ENCODE results near the gene AKAP10. TPM values are rescaled to one million over a fixed set of nuclear protein-coding genes. Genes with fewer than 3 reads are reported as not detected.
"Not testable (repeated sequence)": the region's sequence is repeated elsewhere in the genome, so short reads cannot be mapped to it uniquely, and the experiment has no call there.

The AKAP10 gene
- total RNA-seq, 2 donors from 2014 or later, result 38.8 to 64.1 TPM

- not testable (repeated sequence) for H3K4me3 Mint-ChIP-seq; H3K27me3 Mint-ChIP-seq; H3K9me3 Mint-ChIP-seq; ATAC-seq (replicated peaks); H3K27ac Mint-ChIP-seq
- peaks cover 21% of the 10 kb centered on the region for H3K4me1 Mint-ChIP-seq
- H3K36me3 Mint-ChIP-seq (ENCODE audit: low read depth), result peaks cover 77% of the 10 kb centered on the region
Measured at GRCh38 chr17:19950624-19951195, 26.9 kb downstream of the AKAP10 start.

- H3K4me1 Mint-ChIP-seq, result peaks cover 26% of the 10 kb centered on the region
- H3K36me3 Mint-ChIP-seq (ENCODE audit: low read depth), result peaks cover 77% of the 10 kb centered on the region
- peak overlapping the region; percentile 84 for H3K27ac Mint-ChIP-seq
- peak overlapping the region; percentile 1 for H3K4me3 Mint-ChIP-seq
- no peaks in the 10 kb centered on the region for H3K9me3 Mint-ChIP-seq
- ATAC-seq (replicated peaks), result no peak
- H3K27me3 Mint-ChIP-seq, result no peaks in the 10 kb centered on the region
Measured at GRCh38 chr17:19948116-19948943, 29.3 kb downstream of the AKAP10 start.

DNA sequence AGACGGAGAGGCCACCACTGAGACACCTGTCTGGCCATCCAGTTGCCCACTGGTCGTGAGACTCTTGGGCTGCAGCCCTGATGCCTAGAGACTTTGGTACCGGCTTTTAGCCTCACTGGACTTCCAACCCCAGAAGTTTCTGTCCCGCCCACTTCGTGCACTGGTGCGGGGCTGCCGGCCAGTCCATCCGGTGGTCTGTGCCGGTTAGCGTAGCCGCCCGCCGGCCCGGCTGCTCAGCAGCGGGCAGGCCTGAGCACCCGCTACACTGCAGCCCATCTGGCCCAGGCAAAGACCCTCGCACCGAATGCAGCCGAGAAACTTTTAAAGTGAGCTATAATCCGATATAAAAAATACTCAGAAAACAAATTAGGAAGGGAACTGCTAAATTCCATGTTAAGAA is 30.7 kb downstream of the AKAP10 start:
- ATAC-seq (replicated peaks), result no peak
- Mint-ChIP-seq H3K9me3 (no peaks in the 10 kb centered on the region), H3K27ac (no peak overlapping the region), H3K27me3 (no peaks in the 10 kb centered on the region), H3K4me1 (peaks cover 26% of the 10 kb centered on the region), H3K36me3 (ENCODE audit: low read depth) (peaks cover 79% of the 10 kb centered on the region), H3K4me3 (no peak overlapping the region)

GRCh38 chr17:19945009-19945626 is 32.5 kb downstream of the AKAP10 start:
- peaks cover 90% of the 10 kb centered on the region for H3K36me3 Mint-ChIP-seq (ENCODE audit: low read depth)
- H3K4me1 Mint-ChIP-seq, result peaks cover 26% of the 10 kb centered on the region
- no peaks in the 10 kb centered on the region for H3K27me3 Mint-ChIP-seq
- H3K4me3 Mint-ChIP-seq, result no peak overlapping the region
- no peak for ATAC-seq (replicated peaks)
- H3K9me3 Mint-ChIP-seq, result no peaks in the 10 kb centered on the region
- no peak overlapping the region for H3K27ac Mint-ChIP-seq

DNA sequence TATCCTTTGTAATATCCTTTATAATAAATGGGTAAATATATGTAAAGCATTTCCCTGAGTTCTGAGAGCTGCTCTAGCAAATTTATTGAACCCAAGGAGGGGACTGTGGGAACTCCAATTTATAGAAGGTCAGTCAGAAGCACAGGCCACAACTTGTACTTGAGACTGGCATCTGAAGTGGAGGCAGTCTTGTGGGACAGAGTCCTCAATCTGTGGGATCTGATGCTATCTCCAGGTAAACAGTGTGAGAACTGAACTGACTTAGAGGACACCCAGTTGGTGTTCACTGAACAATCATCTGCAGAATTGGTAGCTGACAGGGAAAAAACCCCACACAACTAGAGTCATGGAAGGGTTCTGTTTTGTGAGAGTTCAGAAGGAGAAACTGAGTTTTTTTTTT is 34.0 kb downstream of the AKAP10 start:
- no peaks in the 10 kb centered on the region for H3K9me3 Mint-ChIP-seq
- no peak for ATAC-seq (replicated peaks)
- H3K4me3 Mint-ChIP-seq, result no peak overlapping the region
- H3K4me1 Mint-ChIP-seq, result peaks cover 28% of the 10 kb centered on the region
- no peaks in the 10 kb centered on the region for H3K27me3 Mint-ChIP-seq
- peaks cover 96% of the 10 kb centered on the region for H3K36me3 Mint-ChIP-seq (ENCODE audit: low read depth)
- peak overlapping the region; percentile 1 for H3K27ac Mint-ChIP-seq

- Mint-ChIP-seq H3K27ac (peak overlapping the region; percentile 73), H3K9me3 (no peaks in the 10 kb centered on the region), H3K36me3 (ENCODE audit: low read depth) (peaks cover 96% of the 10 kb centered on the region), H3K4me3 (no peak overlapping the region), H3K4me1 (peaks cover 22% of the 10 kb centered on the region), H3K27me3 (no peaks in the 10 kb centered on the region)
- no peak for ATAC-seq (replicated peaks)
Measured at GRCh38 chr17:19943026-19943425, 34.6 kb downstream of the AKAP10 start.

- H3K27me3 Mint-ChIP-seq, result no peaks in the 10 kb centered on the region
- H3K9me3 Mint-ChIP-seq, result no peaks in the 10 kb centered on the region
- peaks cover 97% of the 10 kb centered on the region for H3K36me3 Mint-ChIP-seq (ENCODE audit: low read depth)
- no peak overlapping the region for H3K4me3 Mint-ChIP-seq
- ATAC-seq (replicated peaks), result no peak
- H3K27ac Mint-ChIP-seq, result no peak overlapping the region
- peaks cover 16% of the 10 kb centered on the region for H3K4me1 Mint-ChIP-seq
Measured at GRCh38 chr17:19940722-19941464, 36.7 kb downstream of the AKAP10 start.

DNA sequence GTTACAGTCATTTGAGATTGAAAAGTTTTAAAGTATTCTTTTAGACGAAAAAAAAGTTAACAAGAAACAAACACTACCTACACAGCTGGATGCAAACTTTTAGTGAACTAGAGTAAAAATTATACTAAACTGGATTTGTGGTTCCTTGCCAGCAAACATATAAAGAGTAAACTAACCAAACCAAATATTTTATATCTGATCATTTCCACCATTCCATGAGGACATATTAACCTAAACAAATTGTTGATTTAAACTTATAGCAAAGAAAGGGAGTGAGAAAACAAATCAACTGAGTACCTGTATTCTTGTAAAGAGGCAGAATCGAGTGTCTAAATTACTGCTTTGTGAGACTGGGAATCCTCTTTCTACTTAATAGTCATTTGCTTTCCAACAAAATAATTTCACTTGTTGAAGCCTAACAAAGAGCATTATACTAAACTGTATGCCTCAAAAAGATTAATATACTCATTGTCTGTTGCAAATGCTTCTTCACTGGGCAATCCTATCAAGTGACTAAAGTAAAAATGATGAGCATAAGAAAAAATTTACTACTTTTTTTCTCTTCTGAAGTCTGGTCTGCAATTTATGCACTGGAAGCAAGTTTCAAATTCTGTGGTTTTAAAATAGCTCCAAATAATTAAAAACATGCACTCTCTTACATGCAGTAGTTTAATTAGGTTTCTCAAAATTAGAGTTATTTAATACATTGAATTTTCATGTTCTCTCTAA is 37.5 kb downstream of the AKAP10 start:
- H3K9me3 Mint-ChIP-seq, result no peaks in the 10 kb centered on the region
- H3K4me1 Mint-ChIP-seq, result peaks cover 11% of the 10 kb centered on the region
- H3K36me3 Mint-ChIP-seq (ENCODE audit: low read depth), result peaks cover 97% of the 10 kb centered on the region
- no peak for ATAC-seq (replicated peaks)
- no peaks in the 10 kb centered on the region for H3K27me3 Mint-ChIP-seq
- no peak overlapping the region for H3K4me3 Mint-ChIP-seq
- peak overlapping the region; percentile 78 for H3K27ac Mint-ChIP-seq

DNA sequence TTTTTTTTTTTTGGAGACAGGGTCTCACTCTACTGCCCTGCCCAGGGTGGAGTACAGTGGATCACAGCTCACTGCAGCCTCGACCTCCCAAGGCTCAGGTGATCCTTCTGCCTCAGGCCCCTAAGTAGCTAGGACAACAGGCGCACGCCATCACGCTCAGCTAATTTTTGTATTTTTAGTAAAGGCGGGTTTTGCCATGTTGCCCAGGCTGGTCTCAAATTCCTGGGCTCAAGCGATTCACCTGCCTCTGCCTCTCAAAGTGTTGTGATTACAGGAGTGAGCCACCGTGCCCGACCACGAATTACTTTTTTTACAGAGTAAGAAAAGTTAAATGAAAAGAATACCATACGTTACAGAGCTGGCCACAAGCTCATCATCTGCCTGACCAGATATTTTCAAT is 38.9 kb downstream of the AKAP10 start:
- no peak for ATAC-seq (replicated peaks)
- peaks cover 5% of the 10 kb centered on the region for H3K4me1 Mint-ChIP-seq
- H3K4me3 Mint-ChIP-seq, result no peak overlapping the region
- no peaks in the 10 kb centered on the region for H3K9me3 Mint-ChIP-seq
- H3K27ac Mint-ChIP-seq, result peak overlapping the region; percentile 78
- peaks cover 94% of the 10 kb centered on the region for H3K36me3 Mint-ChIP-seq (ENCODE audit: low read depth)
- H3K27me3 Mint-ChIP-seq, result no peaks in the 10 kb centered on the region

- peaks cover 92% of the 10 kb centered on the region for H3K36me3 Mint-ChIP-seq (ENCODE audit: low read depth)
- H3K4me3 Mint-ChIP-seq, result no peak overlapping the region
- peaks cover 5% of the 10 kb centered on the region for H3K4me1 Mint-ChIP-seq
Measured at GRCh38 chr17:19937522-19937921, 40.1 kb downstream of the AKAP10 start.

DNA sequence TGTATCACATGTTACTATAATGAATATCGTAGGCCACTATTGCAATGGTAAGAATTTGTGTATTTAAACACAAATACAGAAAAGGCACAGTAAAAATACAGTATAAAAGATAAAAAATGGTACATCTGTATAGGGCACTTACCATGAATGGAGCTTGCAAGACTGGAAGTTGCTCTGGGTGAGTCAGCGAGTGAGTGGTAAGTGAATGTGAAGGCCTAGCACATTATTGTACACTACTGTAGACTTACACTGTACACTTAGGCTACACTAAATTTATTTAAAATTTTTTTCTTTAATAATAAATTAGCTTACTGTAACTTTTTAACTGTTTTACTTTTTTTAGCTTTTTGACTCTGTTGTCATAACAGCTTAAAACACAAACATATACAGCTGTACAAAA is 42.5 kb downstream of the AKAP10 start:
- no peaks in the 10 kb centered on the region for H3K27me3 Mint-ChIP-seq
- H3K4me3 Mint-ChIP-seq, result no peak overlapping the region
- H3K36me3 Mint-ChIP-seq (ENCODE audit: low read depth), result peaks cover 93% of the 10 kb centered on the region
- no peak overlapping the region for H3K27ac Mint-ChIP-seq
- H3K4me1 Mint-ChIP-seq, result peaks cover 5% of the 10 kb centered on the region
- no peaks in the 10 kb centered on the region for H3K9me3 Mint-ChIP-seq
- ATAC-seq (replicated peaks), result no peak

More at GRCh38 chr17:19937522-19937921, 40.1 kb downstream of the AKAP10 start:
- no peaks in the 10 kb centered on the region for H3K9me3 Mint-ChIP-seq
- no peaks in the 10 kb centered on the region for H3K27me3 Mint-ChIP-seq
- H3K27ac Mint-ChIP-seq, result no peak overlapping the region
- ATAC-seq (replicated peaks), result no peak

DNA sequence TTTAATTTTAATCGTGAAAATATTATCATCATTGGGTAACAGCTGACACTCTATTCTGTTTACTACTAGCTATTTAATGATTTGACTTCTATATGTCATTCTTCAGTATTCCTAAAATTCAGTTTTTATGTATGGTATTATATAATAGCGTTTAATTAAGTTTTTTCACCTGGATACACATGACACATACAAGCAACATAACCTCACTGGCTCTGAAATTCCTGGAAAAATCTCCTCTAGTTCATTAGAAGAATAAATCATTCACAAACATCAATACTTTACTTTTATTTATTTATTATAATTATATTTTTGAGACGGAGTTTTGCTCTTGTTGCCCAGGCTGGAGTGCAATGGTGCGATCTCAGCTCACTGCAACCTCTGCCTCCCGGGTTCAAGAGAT is 44.0 kb downstream of the AKAP10 start:
- Mint-ChIP-seq H3K27ac (no peak overlapping the region), H3K4me3 (no peak overlapping the region), H3K9me3 (no peaks in the 10 kb centered on the region), H3K27me3 (no peaks in the 10 kb centered on the region), H3K36me3 (ENCODE audit: low read depth) (peaks cover 93% of the 10 kb centered on the region), H3K4me1 (peaks cover 7% of the 10 kb centered on the region)
- ATAC-seq (replicated peaks), result no peak

GRCh38 chr17:19933221-19933620 is 44.4 kb downstream of the AKAP10 start:
- H3K4me3 Mint-ChIP-seq, result no peak overlapping the region
- H3K4me1 Mint-ChIP-seq, result peaks cover 11% of the 10 kb centered on the region
- ATAC-seq (replicated peaks), result no peak
- peaks cover 93% of the 10 kb centered on the region for H3K36me3 Mint-ChIP-seq (ENCODE audit: low read depth)
- H3K9me3 Mint-ChIP-seq, result no peaks in the 10 kb centered on the region
- no peak overlapping the region for H3K27ac Mint-ChIP-seq
- no peaks in the 10 kb centered on the region for H3K27me3 Mint-ChIP-seq

DNA sequence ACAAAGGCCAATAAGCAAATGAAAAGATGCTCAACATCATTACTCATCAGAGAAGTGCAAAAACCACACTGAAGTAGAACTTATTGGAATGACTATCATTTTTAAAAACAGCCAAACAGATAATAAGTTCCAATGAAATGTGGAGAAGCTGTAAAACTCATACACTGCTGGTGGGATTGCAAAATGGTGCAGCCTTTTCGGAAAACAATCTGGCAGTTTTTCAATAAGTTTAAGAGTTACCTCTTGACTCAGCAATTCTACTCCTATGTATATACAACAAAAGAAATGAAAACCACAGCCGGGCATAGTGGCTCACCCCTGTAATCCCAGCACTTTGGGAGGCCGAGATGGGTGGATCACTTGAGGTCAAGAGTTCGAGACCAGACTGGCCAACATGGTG is 49.3 kb downstream of the AKAP10 start:
- H3K27ac Mint-ChIP-seq, result peak overlapping the region; percentile 43
- no peak overlapping the region for H3K4me3 Mint-ChIP-seq
- peaks cover 98% of the 10 kb centered on the region for H3K36me3 Mint-ChIP-seq (ENCODE audit: low read depth)
- peaks cover 12% of the 10 kb centered on the region for H3K4me1 Mint-ChIP-seq
- ATAC-seq (replicated peaks), result peak; percentile 75
- H3K9me3 Mint-ChIP-seq, result no peaks in the 10 kb centered on the region
- no peaks in the 10 kb centered on the region for H3K27me3 Mint-ChIP-seq
